ENCODE results near the gene DPF3.

Gene DPF3

DNA sequence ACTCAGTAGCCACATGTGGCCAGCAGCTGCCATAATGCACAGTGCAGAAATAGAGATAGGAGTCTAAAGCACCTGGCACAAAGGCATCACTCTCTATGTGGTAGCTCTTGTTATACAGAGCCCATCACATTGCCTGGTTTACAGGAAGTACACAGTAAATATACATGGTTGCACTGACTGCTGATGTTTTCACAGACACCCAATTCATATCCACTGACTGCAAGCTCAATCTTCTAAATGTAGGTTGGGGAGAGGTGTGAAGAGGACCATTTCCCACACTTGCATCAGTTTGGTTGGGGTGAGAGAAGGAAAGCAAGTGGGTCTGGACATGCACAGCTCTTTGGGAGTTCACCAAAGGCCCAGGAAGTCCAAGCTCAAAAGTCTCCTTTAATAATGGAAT, 172.8 kb downstream of the DPF3 start:
- DNase-seq (ENCODE audit: low read depth in 2 of 3, low spot score in 2 of 3) = no peak

DNA sequence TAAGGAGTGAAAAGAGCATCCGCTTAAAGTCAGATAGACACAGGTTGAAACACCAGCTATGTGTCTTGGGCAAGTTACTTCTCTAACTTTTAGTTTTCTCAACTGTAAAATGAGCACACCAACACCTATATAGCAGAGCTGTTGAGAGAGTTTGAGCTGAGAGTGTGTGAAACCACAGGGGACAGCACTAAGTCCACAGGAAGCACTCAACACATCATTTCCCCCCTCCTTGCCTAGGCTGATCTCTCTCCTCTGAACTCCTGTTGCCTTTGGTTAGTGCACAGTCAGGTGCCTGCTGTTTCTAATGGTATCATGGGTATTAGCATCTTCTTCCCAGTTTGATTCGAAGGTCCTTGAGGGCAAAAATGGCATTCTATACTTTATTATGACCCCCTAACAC, 176.7 kb downstream of the DPF3 start:
- DNase-seq (ENCODE audit: low read depth in 2 of 3, low spot score in 2 of 3) = no peak

DNA sequence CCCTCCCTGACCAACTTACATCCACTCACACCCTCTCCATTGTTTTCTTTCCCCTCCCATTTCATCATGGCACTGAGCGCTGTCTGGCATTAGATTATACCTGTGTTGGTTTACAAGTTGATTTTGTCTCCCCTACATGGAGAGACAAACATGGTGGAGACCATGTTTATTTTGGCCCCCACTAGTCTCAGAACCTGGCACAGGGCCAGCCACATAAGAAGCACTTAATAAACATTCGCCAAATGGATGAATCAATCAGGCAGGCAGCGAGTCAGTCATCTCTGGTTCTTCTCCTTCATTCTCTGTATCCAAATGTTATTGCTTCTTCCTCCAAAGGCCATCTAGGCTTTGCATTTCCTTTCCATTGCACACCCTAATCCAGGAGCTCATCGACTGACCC, 177.4 kb downstream of the DPF3 start:
- no peak for DNase-seq (ENCODE audit: low read depth in 2 of 3, low spot score in 2 of 3)

DNA sequence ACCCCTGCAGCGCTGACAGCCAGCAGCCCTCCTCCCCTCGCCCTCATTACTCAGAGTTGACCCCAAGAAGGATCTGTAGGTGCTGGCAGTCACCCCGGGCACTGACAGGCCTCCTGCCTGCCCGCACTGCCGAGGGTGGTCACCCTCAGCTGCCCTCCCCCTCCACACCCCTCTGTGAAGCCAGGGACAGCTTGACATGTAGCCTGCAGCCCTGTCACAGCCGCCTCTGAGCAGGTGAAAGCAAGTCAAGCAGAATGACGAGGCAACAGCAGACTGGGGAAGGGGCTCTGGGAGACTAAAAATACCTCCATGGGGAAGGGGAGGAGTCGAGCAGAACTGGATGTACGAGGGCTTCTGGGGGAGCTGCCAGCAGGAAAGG, 178.1 kb downstream of the DPF3 start:
- no peak for DNase-seq (ENCODE audit: low read depth in 2 of 3, low spot score in 2 of 3)

DNA sequence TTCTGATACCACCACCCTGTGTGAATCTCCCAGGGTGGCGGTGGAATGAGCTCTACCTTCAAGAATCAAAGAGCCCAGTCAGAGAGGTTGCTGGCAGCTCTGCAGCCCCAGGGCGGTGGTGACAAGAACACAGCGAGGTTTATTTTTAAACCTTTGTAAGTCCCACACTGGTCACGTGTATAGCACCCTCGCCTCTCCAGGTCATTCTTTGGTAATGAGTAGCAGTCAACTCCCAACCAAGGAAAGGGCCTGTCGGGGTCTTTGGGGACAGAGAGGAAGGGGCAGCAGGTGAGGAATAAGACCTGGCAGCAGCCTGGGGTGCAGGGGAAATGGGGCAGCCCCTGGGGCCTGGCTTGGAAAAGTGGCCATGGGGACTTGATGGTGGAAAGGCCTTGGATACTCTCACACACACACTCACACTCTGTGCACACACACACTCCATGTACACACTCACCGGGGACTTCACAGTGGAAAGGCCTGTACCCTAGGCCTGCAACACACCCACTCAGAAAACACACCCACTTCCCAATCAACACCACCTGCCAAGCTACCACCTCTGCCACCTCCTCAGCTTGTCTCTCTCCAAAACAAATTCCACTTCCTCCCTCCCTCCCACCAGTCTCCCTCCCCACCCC, 178.6 kb downstream of the DPF3 start:
- no peak for DNase-seq (ENCODE audit: low read depth in 2 of 3, low spot score in 2 of 3)

DNA sequence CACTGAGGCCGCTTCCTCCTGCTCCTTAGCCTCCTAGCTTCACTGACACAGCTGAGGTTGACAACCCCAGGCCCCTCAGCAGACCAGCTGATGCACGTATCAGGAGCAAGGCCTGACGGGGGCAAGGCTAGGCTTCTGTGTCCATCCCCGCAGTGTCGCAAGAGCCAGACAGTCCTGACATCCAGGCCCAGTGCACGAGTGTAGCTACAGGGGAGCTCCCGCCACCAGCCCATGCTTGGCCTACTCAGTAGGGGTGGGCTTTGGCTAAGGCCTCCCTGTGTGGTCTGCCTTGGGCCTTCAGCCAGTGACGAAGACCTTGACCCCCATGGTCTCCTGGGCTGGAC, 179.1 kb downstream of the DPF3 start:
- no peak for DNase-seq (ENCODE audit: low read depth in 2 of 3, low spot score in 2 of 3)

DNA sequence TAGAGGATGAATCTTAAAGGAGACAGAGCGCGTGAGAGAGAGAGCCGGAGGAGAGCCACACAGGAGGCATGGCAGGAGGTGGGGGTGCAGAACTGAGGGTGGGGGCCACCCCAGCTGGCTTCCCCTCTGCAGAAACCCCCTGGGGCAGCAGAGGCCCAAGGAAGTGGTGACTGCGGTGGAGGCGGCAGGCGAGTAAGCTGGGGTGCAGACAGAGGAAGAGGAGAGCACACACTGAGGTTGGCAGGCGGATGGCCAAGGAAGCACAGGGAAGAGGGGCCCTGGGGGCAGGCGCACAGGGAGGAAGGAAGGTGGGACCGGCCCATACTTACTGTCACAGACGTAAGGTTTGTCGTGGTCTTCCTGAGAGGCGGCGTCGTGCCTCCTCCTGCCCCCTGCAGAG, 179.8 kb downstream of the DPF3 start:
- DNase-seq (ENCODE audit: low read depth in 2 of 3, low spot score in 2 of 3) = peak in 2 of 3 experiments; percentile 12 to 43

DNA sequence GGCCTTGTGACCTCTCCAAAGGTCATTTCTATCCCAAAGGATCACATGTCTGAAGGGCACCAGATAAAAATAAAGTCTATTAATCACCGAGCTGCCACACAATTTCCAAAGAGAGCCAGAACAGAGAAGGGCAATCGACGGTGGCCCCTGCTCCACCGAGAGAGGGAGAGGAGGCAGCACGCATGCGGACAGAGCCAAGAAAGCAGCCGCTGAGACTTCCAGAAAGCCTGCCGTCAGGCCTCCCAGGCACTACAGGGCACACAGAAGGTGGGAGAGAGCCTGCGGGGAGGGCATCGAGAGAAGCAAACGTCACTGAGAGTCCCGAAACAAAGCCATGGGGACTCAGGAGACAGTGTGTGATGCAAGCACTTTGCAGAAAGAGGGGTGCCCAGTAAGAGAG, 182.0 kb downstream of the DPF3 start:
- no peak for DNase-seq (ENCODE audit: low read depth in 2 of 3, low spot score in 2 of 3)

DNA sequence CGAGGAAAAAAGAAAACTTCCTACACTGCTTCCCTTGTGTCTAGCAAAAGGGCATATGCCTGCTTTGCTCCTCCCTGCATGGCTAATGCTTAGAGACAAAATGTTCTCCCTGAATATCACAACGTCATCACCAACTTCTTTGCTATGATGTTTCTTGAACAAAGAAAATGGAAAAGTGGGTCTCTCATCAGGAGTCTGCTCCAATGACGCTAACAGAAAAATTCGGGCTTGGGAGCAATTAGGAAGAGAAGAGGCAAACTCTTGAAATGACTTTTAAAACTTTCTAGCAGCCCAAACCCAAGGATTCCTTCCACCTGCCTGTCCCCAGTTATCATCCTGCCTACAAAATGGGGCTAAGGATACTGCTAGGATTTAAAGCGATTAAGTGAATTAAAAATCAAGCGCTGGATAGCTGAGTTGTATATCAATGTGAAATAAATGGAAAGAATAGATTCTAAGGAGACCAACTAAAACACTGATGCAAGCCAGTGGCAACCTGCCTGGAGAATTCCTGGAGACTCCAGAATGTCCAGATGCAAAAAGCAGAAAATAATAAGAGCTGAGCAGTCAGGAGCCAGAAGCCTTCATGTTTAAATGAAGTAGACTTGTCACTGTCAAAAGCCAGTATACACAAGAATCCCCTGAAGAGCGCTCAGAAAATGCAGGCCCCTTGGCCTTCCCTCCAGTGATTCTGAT, 183.8 kb downstream of the DPF3 start:
- DNase-seq (ENCODE audit: low read depth in 2 of 3, low spot score in 2 of 3) = no peak

DNA sequence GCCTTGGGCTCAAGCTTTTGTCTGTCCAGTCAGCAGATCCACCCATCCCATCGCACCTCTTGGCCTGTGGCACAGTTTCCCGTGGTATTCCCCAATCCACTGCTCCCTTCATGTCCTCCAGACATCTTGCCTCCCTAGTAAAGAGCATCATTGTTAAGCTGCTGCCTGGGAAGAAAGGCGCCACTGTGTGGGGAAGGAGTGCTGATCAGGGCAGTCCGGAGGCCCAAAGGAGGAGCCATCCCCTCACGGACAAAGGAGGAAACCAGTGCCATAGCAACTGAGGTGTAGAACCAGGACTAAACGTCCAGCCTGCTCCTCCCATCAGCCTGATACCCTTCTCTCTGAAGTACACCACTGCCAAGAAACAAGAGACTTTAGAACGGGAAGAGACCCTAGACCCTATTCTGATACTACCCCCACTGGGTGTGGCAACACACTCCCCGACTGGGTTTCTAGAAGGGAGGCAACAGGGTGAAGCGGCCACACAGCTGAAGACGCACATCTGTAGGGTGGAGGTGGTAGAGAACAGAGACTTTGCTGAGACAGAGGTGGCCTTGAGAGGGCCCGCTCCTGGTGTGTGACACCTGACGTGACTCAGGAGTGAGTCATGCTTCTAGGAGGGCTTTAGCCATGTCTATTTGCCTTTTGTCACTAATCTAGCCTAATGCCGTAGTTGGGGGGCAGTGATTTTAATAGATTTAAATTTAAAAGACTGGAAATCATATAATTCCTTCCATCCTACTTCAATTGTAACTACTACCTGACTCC, 185.0 kb downstream of the DPF3 start:
- DNase-seq (ENCODE audit: low read depth in 2 of 3, low spot score in 2 of 3) = no peak

DNA sequence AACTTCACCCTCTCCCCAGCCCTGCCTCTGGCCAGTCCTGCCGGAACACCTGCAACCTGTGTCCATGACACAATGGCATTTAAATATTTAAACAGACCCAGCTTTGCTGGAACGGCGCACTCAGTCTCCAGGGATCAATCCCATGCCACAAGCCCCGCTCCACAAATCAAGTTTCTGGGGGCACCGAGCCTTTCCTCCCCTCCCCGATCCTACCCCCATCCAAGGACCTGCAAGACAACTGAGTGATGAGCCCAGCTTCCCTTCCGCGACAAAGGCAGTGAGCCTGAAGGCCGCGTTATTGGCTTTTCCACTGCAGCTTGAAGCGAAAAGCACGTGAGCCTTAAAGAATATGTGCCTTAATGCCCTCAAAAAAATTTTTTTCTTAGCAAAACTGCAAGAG, 185.7 kb downstream of the DPF3 start:
- no peak for DNase-seq (ENCODE audit: low read depth in 2 of 3, low spot score in 2 of 3)

DNA sequence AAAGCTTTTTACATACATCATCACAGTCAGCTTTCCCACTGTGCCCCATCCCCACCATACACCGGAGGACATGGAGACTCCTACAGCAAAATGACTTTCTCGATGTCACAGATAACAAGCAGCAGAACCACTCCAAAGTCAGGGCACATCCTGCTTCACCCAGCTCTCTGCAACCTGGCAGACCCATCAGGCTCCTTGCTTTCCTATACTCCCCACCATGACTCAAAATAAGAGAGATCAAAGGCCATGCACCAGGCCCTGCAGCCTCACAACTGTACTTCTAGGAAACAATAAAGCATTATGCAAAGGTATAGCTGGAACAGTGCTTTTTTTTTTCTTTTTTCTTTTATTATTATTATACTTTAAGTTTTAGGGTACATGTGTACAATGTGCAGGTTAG, 187.4 kb downstream of the DPF3 start:
- DNase-seq (ENCODE audit: low read depth in 2 of 3, low spot score in 2 of 3) = no peak

DNA sequence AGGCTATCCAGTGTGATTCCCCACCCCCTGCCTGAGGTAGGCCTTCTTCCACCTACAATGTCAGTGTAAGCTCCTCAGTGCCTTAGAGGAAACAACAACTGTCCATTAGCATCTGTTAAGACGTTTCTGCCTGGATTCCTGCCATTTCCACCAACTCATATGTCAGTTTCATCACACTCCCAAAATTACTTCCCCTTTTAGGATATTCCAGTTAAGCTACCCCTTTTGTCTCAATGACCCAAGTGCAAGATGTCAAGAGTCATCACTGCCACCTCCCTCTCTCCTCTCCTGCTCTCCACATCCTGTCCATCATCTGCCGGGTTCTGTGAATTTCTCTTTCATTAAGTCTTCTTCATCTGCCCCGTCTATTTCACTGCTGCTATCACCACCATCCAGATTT, 189.4 kb downstream of the DPF3 start:
- DNase-seq (ENCODE audit: low read depth in 2 of 3, low spot score in 2 of 3) = no peak

DNA sequence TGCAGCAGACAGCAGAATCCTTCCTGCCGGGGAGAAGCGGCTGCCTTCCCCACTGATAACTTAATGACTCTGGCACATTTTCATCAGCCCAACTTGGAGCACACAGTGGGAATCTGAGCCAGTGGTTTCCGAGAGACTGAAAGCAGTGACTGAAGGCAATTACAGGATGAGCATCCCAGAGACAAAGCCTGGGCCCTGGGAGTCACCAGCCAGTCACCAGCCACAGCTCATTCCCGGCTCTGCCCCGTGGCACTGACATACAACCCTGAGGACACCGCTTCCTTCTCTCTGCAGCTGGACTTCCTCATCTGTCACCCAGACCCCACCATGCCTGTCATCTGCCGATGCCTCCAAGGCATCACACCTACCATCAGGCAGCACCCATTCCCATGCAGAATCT, 192.3 kb downstream of the DPF3 start:
- no peak for DNase-seq (ENCODE audit: low read depth in 2 of 3, low spot score in 2 of 3)

DNA sequence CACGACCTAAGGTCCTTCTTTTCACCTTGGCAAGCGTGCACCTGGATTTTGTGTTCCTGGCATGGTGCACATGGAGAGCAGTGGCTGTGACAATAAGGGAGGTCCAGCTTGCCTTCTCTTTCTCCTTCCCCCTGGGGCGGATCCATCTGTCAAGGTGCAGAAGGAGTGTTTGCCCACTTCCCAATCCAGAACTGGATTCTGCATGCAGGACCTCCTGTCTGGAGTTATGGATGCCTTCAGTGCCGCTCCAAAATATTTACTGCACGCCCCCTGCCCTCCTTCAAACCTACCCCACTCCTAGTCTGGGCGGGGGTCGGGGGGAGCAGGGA, 192.7 kb downstream of the DPF3 start:
- no peak for DNase-seq (ENCODE audit: low read depth in 2 of 3, low spot score in 2 of 3)

DNA sequence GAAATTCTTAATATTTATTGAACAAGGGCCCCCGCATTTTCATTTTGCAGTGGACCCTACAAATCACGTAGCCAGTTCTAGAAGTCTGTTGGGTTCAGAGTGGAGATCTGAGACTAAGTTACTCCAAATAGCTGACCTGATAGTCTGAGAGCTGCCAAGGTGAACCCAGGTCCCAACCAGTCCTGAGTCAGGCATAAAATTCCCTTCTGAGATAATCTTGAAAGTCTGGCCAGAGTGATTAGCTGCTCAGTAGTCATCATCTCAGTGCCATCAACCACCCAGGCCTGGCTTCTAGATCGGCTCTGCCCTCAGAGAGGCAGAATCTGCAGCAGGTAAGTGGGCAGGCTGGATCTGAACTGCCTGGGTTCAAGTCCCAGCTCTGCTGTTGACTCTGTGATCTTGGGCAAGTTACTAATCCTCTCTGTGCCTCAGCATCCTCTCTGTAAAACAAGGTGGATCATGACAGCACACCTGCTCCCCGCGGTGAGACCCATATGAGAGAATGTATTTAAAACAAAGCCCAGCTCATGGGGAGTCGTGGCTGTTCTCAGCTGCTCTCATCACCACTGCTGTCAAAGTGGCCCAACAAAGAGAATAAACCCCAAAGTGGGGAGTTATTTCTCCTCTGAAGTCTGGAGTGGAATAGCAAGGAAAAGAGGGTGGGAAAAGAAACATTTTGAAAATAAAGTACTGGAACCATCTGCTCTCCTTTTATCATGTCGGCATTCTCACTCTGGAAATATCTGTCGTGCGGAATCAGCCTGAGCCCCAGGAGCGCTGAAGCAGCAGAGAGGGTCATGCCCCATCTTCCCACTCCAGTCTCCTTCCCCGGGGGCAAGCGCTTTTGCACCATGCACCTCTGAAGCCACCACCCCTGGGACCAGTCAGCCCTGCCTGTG, 193.3 kb downstream of the DPF3 start:
- DNase-seq (ENCODE audit: low read depth in 2 of 3, low spot score in 2 of 3) = no peak

DNA sequence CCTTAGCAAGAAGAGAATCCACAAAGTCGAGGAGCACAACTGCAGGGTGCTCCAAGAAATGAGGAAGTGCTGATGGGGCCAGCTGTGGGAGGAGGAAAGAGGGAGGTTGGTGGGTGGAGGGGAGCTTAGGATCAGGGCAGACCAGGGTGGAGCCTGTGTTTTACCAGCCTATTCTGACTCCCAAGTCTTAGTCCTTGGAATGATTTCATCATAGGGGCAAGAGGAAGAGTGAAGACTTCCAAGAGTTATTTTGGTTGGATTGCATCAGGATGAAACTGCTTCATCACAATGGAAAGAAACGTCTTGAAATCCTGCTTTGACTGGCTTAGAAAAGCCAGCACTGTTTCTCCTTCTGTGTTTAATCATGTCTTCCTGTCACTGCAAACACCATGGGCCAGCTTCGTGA, 194.0 kb downstream of the DPF3 start:
- no peak for DNase-seq (ENCODE audit: low read depth in 2 of 3, low spot score in 2 of 3)

DNA sequence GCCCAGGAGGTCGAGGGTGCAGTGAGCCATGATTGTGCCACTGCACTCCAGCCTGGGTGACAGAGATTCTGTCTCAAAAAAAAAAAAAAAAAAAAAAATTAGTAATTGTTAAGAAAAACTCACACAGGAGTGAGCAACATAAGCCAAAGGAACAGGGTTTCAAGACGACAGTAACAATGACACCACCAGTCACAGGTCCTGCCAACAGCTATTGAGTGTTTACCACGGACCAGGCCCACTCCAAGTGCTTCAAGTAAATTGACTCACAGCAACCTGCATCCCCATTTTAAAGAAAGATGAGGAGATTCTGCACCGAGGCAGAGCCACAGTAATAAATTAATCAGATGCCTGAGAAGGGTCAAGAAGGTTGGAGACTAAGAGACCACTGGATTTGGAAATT, 194.5 kb downstream of the DPF3 start:
- DNase-seq (ENCODE audit: low read depth in 2 of 3, low spot score in 2 of 3) = no peak

DNA sequence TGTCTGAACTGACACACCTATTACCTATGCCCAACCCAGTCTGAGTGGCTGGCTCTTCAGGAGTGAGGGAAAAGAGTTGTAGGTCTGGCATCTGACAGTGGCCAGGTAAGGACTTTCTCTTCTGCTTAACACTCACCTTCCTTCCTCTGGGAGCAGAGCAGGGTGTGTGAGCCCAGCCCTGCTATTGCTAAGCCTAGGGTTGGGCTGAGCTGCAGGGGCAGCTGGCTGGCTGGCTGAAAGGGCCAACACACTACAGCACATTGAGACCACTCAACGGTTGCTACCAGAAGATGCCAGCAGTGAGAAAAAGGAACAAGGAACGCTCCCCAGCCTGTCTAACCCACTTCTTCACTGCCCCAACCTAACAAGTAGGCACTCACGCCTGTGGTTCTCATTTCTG, 201.2 kb downstream of the DPF3 start:
- DNase-seq (ENCODE audit: low read depth in 2 of 3, low spot score in 2 of 3) = no peak

DNA sequence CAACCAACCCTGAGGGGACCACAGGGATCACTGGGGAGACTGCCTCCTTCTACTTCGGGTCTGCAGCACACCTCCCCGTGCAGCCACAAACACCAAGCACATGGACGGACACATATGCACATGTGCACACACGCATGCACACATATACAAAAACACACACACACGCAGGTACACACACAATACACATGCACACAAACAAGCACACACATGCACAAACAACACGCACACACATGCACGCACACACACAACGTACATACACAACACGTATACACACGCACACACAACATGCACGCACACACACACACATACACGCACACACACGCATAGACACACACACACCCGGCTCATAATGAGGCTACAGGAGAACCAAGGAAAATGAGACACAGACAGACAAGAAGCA, 203.6 kb downstream of the DPF3 start:
- DNase-seq (ENCODE audit: low read depth in 2 of 3, low spot score in 2 of 3) = no peak

DNA sequence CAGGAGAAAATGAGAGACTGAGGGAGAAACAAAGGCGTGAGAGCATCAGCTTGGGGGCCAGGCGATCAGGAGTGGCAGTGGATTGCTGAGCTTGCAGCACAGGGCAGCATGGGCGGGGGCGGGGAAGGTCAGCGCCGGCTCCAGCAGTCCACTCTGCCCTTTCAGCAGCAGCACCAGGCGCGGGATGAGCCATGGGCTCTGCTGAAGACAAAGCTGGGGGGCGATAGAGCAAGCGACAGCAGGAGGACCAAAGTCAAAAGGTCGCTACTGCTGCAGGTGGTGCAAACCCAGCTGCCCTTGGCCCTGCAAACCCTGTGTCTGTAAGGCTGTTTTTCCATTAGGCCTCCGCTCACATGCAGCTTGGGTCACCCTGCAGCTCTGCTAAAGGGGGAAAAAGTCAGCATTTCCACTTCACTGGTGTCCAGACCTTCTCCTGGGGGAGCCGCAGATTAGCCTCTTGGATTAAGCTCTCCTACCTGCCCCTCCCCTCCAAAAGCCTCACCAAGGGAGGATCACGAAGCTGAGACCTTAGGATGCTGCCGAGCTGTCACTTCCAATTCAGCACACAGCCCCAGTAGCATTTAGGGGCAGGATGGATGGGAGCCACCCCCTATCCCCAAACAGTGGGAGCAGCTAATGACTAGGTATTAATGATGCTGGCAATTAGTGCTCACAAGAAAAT, 204.8 kb downstream of the DPF3 start:
- no peak for DNase-seq (ENCODE audit: low read depth in 2 of 3, low spot score in 2 of 3)

Measured in activated CD8-positive, alpha-beta memory T cell treated with anti-CD3 and anti-CD28 coated beads for 48 hours (primary cell).